GM12878 (cell line): ENCODE data around the gene ACTR8. TPM values are rescaled to one million over a fixed set of nuclear protein-coding genes. Genes with fewer than 3 reads are reported as not detected.
A peak's percentile ranks its signal among the peaks of the same experiment; 100 is the strongest.

Experiments
- ATAC-seq: fragments of 200-7000 bp; cut with Tn5 transposase; 3 replicates; pipeline ENCODE4 v1.9.1; 2020; ENCODE audit warnings: mild to moderate bottlenecking, moderate library complexity
- BruUV-seq: library from RNA; stranded (reverse); fragments of 400-500 nt; replicated peaks from 2 replicates; lab custom pipeline; 2021; lab: Mats Ljungman, UMichigan
- CTCF ChIA-PET: fragments of 300-600 bp; sonication (Branson Sonifier 250); formaldehyde crosslinking; extraction: SDS; loops from one replicate; lab custom pipeline; 2021; ENCODE audit warnings: inconsistent platforms; lab: Yijun Ruan, JAX
- POLR2A ChIA-PET: fragments of 350-600 bp; formaldehyde crosslinking; extraction: SDS; loops from one replicate; lab custom pipeline; 2021; ENCODE audit warnings: inconsistent platforms; lab: Charles Lee
- RAD21 ChIA-PET: fragments of 300-600 bp; sonication (Branson Sonifier 250); formaldehyde crosslinking; loops from one replicate; lab custom pipeline; 2023; ENCODE audit warnings: antibody characterized with exemption; ENCODE audit not compliant: unreplicated experiment; lab: Charles Lee
- SMC1A ChIA-PET: fragments of 300-600 bp; sonication (Branson Sonifier 250); formaldehyde crosslinking; loops from one replicate; lab custom pipeline; 2023; ENCODE audit not compliant: unreplicated experiment, uncharacterized antibody; lab: Charles Lee
- DNase-seq: peaks from one replicate; pipeline ENCODE4 v3.0.0-alpha.2; 2011; ENCODE audit warnings: low read depth, low spot score
- FAIRE-seq: peaks from 3 replicates; lab custom pipeline; 2011; peaks lifted over from hg19 to GRCh38; lab: Jason Lieb, UNC
- H2AFZ ChIP-seq: 2 replicates; pipeline ENCODE4 v1.6.0; 2011; ENCODE audit warnings: low read depth, low read length, control low read depth; ENCODE audit not compliant: control insufficient read depth
- H3K27ac ChIP-seq: 2 replicates; pipeline ENCODE4 v1.5.1; 2011; ENCODE audit warnings: control low read depth; ENCODE audit not compliant: control insufficient read depth, insufficient read depth
- H3K27me3 ChIP-seq, 2 experiments: replicated peaks in 1 of 2; 2 replicates each; pipeline versions ENCODE4 v1.6.0 to v1.6.1; 2011; ENCODE audit warnings: low read length in 1 of 2; ENCODE audit not compliant: control insufficient read depth in 2 of 2, insufficient read depth in 2 of 2
- H3K36me3 ChIP-seq, 2 experiments: 2 replicates each; pipeline ENCODE4 v1.5.1; 2011; ENCODE audit warnings: low read length in 1 of 2; ENCODE audit not compliant: control insufficient read depth in 2 of 2, insufficient read depth in 2 of 2
- H3K4me1 ChIP-seq: 2 replicates; pipeline ENCODE4 v1.6.1; 2011; ENCODE audit warnings: mild to moderate bottlenecking, low read length, moderate library complexity, mixed read lengths; ENCODE audit not compliant: control insufficient read depth, insufficient read depth
- H3K4me2 ChIP-seq: 2 replicates; pipeline ENCODE4 v1.6.0; 2011; ENCODE audit warnings: control low read depth; ENCODE audit not compliant: control insufficient read depth, insufficient read depth
- H3K4me3 ChIP-seq: fragments of 200-600 bp; sonication (generic); 2 replicates; pipeline ENCODE4 v1.5.1; 2016
- H3K79me2 ChIP-seq: 2 replicates; pipeline ENCODE4 v1.6.0; 2011; ENCODE audit warnings: low read length; ENCODE audit not compliant: control insufficient read depth, insufficient read depth
- H3K9ac ChIP-seq: 2 replicates; pipeline ENCODE4 v1.8.0; 2011; ENCODE audit warnings: low read length, control low read depth, mixed read lengths; ENCODE audit not compliant: control insufficient read depth, insufficient read depth
- H3K9me3 ChIP-seq: replicated peaks from 3 replicates; pipeline ENCODE4 v1.5.1; 2011; ENCODE audit warnings: mild to moderate bottlenecking, low read length; ENCODE audit not compliant: control insufficient read depth, insufficient read depth
- H4K20me1 ChIP-seq: 2 replicates; pipeline ENCODE4 v1.6.0; 2011; ENCODE audit not compliant: control insufficient read depth, insufficient read depth
- ATF7 ChIP-seq: fragments of 450-650 bp; IDR thresholded peaks from 2 replicates; pipeline ENCODE4 v1.6.1; 2016; ENCODE audit warnings: low read depth, mild to moderate bottlenecking
- CBX5 ChIP-seq: sonication (generic); IDR thresholded peaks from 2 replicates; pipeline ENCODE4 v1.6.1; 2016; ENCODE audit warnings: low read depth, moderate library complexity, mild to moderate bottlenecking, inconsistent platforms
- CREB1 ChIP-seq: IDR thresholded peaks from 2 replicates; pipeline ENCODE4 v1.6.1; 2012; ENCODE audit warnings: low read depth, mild to moderate bottlenecking, inconsistent platforms
- EED ChIP-seq: sonication (generic); IDR thresholded peaks from 2 replicates; pipeline ENCODE4 v1.6.1; 2016; ENCODE audit warnings: antibody characterized with exemption, low read depth
- ETV6 ChIP-seq, 2 experiments: fragments of 450-650 bp in 1 of 2; IDR thresholded peaks in 1 of 2; conservative IDR thresholded peaks in 1 of 2; 2 replicates each; pipeline ENCODE4 v1.6.1; 2014; ENCODE audit warnings: antibody characterized with exemption in 1 of 2, borderline replicate concordance in 1 of 2, low read depth in 1 of 2, mild to moderate bottlenecking in 1 of 2, moderate library complexity in 1 of 2
- FOS ChIP-seq: IDR thresholded peaks from 3 replicates; pipeline ENCODE4 v1.6.1; 2011; ENCODE audit warnings: borderline replicate concordance; ENCODE audit not compliant: insufficient read length; ENCODE audit errors: extremely low read depth
- HDAC6 ChIP-seq: fragments of 200-600 bp; sonication (generic); IDR thresholded peaks from one replicate; pipeline ENCODE4 v1.8.0; 2017; ENCODE audit warnings: antibody characterized with exemption; ENCODE audit not compliant: unreplicated experiment
- HSF1 ChIP-seq: fragments of 150-350 bp; IDR thresholded peaks from 2 replicates; pipeline ENCODE4 v1.6.1; 2014; ENCODE audit warnings: mild to moderate bottlenecking, low read depth, low read length
- NFIC ChIP-seq: IDR thresholded peaks from 2 replicates; pipeline ENCODE4 v1.6.1; 2012; ENCODE audit warnings: low read depth, mild to moderate bottlenecking, inconsistent platforms, low read length, moderate library complexity
- PBX3 ChIP-seq: IDR thresholded peaks from 2 replicates; pipeline ENCODE4 v1.6.1; 2011; ENCODE audit warnings: mild to moderate bottlenecking, low read depth, low read length, moderate library complexity; ENCODE audit not compliant: insufficient replicate concordance
- SREBF2 ChIP-seq: IDR thresholded peaks from 2 replicates; pipeline ENCODE4 v1.6.1; 2012; ENCODE audit warnings: mild to moderate bottlenecking, low read length
- YBX1 ChIP-seq: fragments of 450-650 bp; IDR thresholded peaks from 2 replicates; pipeline ENCODE4 v1.6.1; 2016; ENCODE audit warnings: antibody characterized with exemption
- YY1 ChIP-seq: IDR thresholded peaks from 2 replicates; pipeline ENCODE4 v1.6.1; 2011; ENCODE audit warnings: low read depth, mild to moderate bottlenecking, low read length
- ZBTB40 ChIP-seq: fragments of 450-650 bp; IDR thresholded peaks from 2 replicates; pipeline ENCODE4 v1.6.1; 2016; ENCODE audit warnings: mild to moderate bottlenecking, moderate library complexity, borderline replicate concordance
- ZNF24 ChIP-seq: fragments of 450-650 bp; IDR thresholded peaks from 2 replicates; pipeline ENCODE4 v1.6.1; 2017; ENCODE audit warnings: antibody characterized with exemption, mild to moderate bottlenecking
- ZNF384 ChIP-seq: IDR thresholded peaks from 2 replicates; pipeline ENCODE4 v1.6.1; 2012; ENCODE audit warnings: low read depth, mild to moderate bottlenecking, low read length, improper control_type of control experiment, borderline replicate concordance
- ZNF622 ChIP-seq: fragments of 450-650 bp; IDR thresholded peaks from 2 replicates; pipeline ENCODE4 v1.6.1; 2017; ENCODE audit warnings: mild to moderate bottlenecking, inconsistent platforms
- WGBS: methylation state at CpG from one replicate; pipeline ENCODE4 v1.1.6; 2016; ENCODE audit warnings: low lambda C conversion rate; ENCODE audit not compliant: insufficient replicate concordance, insufficient coverage; ENCODE audit errors: missing lambda C conversion rate; 5-methylcytosine and 5-hydroxymethylcytosine counted together
- in situ Hi-C: fragments of 300-500 bp; cut with MboI; formaldehyde crosslinking; loops from 9 replicates; pipeline ENCODE4 v1.14.3; 2018; ENCODE audit warnings: mixed read lengths
- intact Hi-C: fragments of 100-400 bp; cut with micrococcal nuclease; formaldehyde crosslinking; loops from one replicate; pipeline ENCODE4 v1.14.2; 2022; ENCODE audit not compliant: unreplicated experiment
- polyA plus RNA-seq, 11 experiments: library from polyadenylated mRNA; depleted of rRNA in 4 of 11; unstranded in 6 of 11; stranded (reverse) in 5 of 11; fragments of >200 nt; fragmentation: Nextera tagmentation in 4 of 11; fragmentation: Illumina TruSeq in 1 of 11; extraction: Ambion mirVana in 4 of 11; extraction: Trizol in 1 of 11; gene quantifications; 1 replicate in 1 of 11; 2 replicates in 10 of 11; pipeline versions ENCODE4 v1.2.1 to v1.2.3, GENCODE V29; 2011 to 2016; ENCODE audit warnings: inconsistent platforms in 2 of 11, missing spikeins in 2 of 11, low read depth in 1 of 11
- total RNA-seq, 4 experiments: library from RNA; depleted of rRNA in 3 of 4; stranded (reverse); fragments of >200 nt in 3 of 4; fragmentation: Illumina TruSeq in 1 of 4; extraction: Trizol in 1 of 4; gene quantifications; 2 replicates each; pipeline versions ENCODE4 v1.2.1 to v1.2.3, GENCODE V29; 2013 to 2021

Gene ACTR8
- total and polyA plus RNA-seq, 10 of the 15 experiments (the other 5 are each of a cell fraction or from before 2014, with no cell fraction given) = 5.3 to 35.7 (median 26.4) TPM

- TF ChIP-seq PBX3 (no peak), CREB1 (no peak)
Observed at GRCh38 chr3:53887446-53887845, 5.5 kb upstream of the ACTR8 start (continued).

- H3K36me3 ChIP-seq = peaks cover 0 to 17% of the 10 kb centered on the region in 2 experiments; a peak in 2 of 4 replicates
- ATAC-seq = peak; percentile 30
- no peak overlapping the region for H3K9ac ChIP-seq
- in situ Hi-C loops = no loop called here
- H2AFZ ChIP-seq = no peak overlapping the region
- peaks cover 23% of the 10 kb centered on the region for H3K4me1 ChIP-seq
- ChIA-PET RAD21 (interaction anchor here (1.9 kb wide), 1 partner anchor 41 kb away, joined by 4 read pairs; no protein-coding TSS in a partner anchor), POLR2A (interaction anchor here (1.7 kb wide), 1 partner anchor 41 kb away, joined by 3 read pairs; no protein-coding TSS in a partner anchor), SMC1A (interaction anchor here (0.7 to 1.9 kb wide), 2 partner anchors 9 to 34 kb away, joined by 3 to 9 read pairs; no protein-coding TSS in a partner anchor), CTCF (no interaction called here)
- H4K20me1 ChIP-seq = no peaks in the 10 kb centered on the region
- no peaks in the 10 kb centered on the region for H3K27me3 ChIP-seq
- no peak overlapping the region for H3K4me3 ChIP-seq
- H3K79me2 ChIP-seq = peaks cover 47% of the 10 kb centered on the region
- WGBS = 57% methylated on average over 3 of the region's 3 CpGs
- intact Hi-C loops = no loop called here
- H3K9me3 ChIP-seq = no peaks in the 10 kb centered on the region
- FAIRE-seq = peak; percentile 54
- peak overlapping the region; percentile 50 for H3K27ac ChIP-seq
- no TSS peak for BruUV-seq
- peak; percentile 21 for DNase-seq
- no peak overlapping the region for H3K4me2 ChIP-seq
- peak; percentile 44; the same call in 1 of the 2 replicates for TF ChIP-seq NFIC
- TF ChIP-seq ZNF24 = no peak
- no peak for TF ChIP-seq ZBTB40
- TF ChIP-seq CBX5 = no peak
- no peak for TF ChIP-seq HSF1
- 0 out of 4 replicates have a peak, but pooled peaks of 1 of the 2 experiments have one; percentile 21 for TF ChIP-seq ETV6 (conservative IDR thresholded peaks at IDR 0.05 in 1 of 2, IDR thresholded peaks at IDR 0.05 in 1 of 2; ENCODE audit: borderline replicate concordance in 1 of 2, low read depth in 1 of 2)
- TF ChIP-seq ZNF622 = no peak
- no peak for TF ChIP-seq HDAC6
- TF ChIP-seq FOS = no peak
- TF ChIP-seq YY1 = 0 out of 2 replicates have a peak, but pooled peaks have one; percentile 11
- peak; percentile 77 for TF ChIP-seq ATF7
- TF ChIP-seq YBX1 = no peak
- no peak for TF ChIP-seq EED
- TF ChIP-seq ZNF384 = no peak
- no peak for TF ChIP-seq SREBF2
Observed at GRCh38 chr3:53885239-53885638, 3.3 kb upstream of the ACTR8 start.
